ENCODE data around the gene MEP1A.

DNA sequence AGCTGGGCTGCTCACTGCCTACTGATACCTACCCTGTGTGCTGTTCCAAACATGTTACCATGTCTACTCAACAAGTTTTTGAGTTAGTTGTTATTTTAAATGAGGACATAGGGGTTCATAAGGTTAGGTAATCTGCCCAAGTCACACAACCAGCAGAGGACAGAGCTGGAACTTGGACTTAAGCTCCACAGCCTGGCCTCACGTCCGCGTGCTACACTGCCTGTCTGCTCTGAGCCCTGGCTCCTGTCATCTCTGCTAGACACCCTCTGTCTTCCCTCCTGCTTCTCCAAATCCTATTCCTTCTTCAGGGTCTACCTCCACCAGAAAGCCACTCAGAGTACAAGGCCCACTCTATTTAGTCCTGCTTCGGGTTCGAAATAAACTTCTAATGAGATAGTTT lies 28.2 kb upstream of the MEP1A start:
- TF ChIP-seq, protein P1, sequence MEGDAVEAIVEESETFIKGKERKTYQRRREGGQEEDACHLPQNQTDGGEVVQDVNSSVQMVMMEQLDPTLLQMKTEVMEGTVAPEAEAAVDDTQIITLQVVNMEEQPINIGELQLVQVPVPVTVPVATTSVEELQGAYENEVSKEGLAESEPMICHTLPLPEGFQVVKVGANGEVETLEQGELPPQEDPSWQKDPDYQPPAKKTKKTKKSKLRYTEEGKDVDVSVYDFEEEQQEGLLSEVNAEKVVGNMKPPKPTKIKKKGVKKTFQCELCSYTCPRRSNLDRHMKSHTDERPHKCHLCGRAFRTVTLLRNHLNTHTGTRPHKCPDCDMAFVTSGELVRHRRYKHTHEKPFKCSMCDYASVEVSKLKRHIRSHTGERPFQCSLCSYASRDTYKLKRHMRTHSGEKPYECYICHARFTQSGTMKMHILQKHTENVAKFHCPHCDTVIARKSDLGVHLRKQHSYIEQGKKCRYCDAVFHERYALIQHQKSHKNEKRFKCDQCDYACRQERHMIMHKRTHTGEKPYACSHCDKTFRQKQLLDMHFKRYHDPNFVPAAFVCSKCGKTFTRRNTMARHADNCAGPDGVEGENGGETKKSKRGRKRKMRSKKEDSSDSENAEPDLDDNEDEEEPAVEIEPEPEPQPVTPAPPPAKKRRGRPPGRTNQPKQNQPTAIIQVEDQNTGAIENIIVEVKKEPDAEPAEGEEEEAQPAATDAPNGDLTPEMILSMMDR (IDR thresholded peaks at IDR 0.05; ENCODE audit: low read depth, low read length), result no peak
- TF ChIP-seq POLR2A (IDR thresholded peaks at IDR 0.05; ENCODE audit: extremely low read depth, insufficient read length), result no peak
- TF ChIP-seq, protein P2, sequence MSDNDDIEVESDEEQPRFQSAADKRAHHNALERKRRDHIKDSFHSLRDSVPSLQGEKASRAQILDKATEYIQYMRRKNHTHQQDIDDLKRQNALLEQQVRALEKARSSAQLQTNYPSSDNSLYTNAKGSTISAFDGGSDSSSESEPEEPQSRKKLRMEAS (IDR thresholded peaks at IDR 0.05; ENCODE audit: low read depth, low read length), result no peak
- TF ChIP-seq MYC (IDR thresholded peaks at IDR 0.05; ENCODE audit: low read depth, low read length), result no peak
